H1 (cell line): ENCODE results near the gene CYB561. TPM values are rescaled to one million over a fixed set of nuclear protein-coding genes. Genes with fewer than 3 reads are reported as not detected.

Source experiments
- BCL11A ChIP-seq, 2 experiments: IDR thresholded peaks; one replicate each; pipeline ENCODE4 v1.6.1; 2011; ENCODE audit warnings: low read depth in 2 of 2, low read length in 2 of 2, mild to moderate bottlenecking in 2 of 2
- CBX5 ChIP-seq: fragments of 300-800, 300-1000 bp; sonication (generic); IDR thresholded peaks from 2 replicates; pipeline ENCODE4 v1.7.1; 2016; ENCODE audit warnings: antibody characterized with exemption, low read length, low read depth
- JUND ChIP-seq: IDR thresholded peaks from 2 replicates; pipeline ENCODE4 v1.6.1; 2011; ENCODE audit warnings: mild to moderate bottlenecking, improper control_type of control experiment, low read length
- POU5F1 ChIP-seq: IDR thresholded peaks from 2 replicates; pipeline ENCODE4 v1.6.1; 2011; ENCODE audit warnings: low read depth, mild to moderate bottlenecking, low read length, moderate library complexity
- RAD21 ChIP-seq, 2 experiments: IDR thresholded peaks in 1 of 2; conservative IDR thresholded peaks in 1 of 2; 2 replicates each; pipeline ENCODE4 v1.6.1; 2011; ENCODE audit warnings: low read depth in 2 of 2, low read length in 2 of 2, improper control_type of control experiment in 1 of 2, inconsistent platforms in 1 of 2, mild to moderate bottlenecking in 1 of 2, moderate library complexity in 1 of 2
- SAP30 ChIP-seq: fragments of 300-600 bp; sonication (generic); IDR thresholded peaks from 2 replicates; pipeline ENCODE4 v1.7.1; 2012; ENCODE audit warnings: low read length, moderate library complexity, mild to moderate bottlenecking, inconsistent platforms; ENCODE audit not compliant: insufficient read depth, insufficient replicate concordance
- TAF1 ChIP-seq: IDR thresholded peaks from 2 replicates; pipeline ENCODE4 v1.6.1; 2011; ENCODE audit warnings: mild to moderate bottlenecking, low read depth, low read length
- polyA plus RNA-seq, 7 experiments: library from polyadenylated mRNA; depleted of rRNA in 3 of 7; stranded (reverse) in 5 of 7; unstranded in 2 of 7; fragments of >200 nt in 5 of 7; fragments of 200-250 nt in 2 of 7; gene quantifications; 1 replicate in 5 of 7; 2 replicates in 1 of 7; 4 replicates in 1 of 7; pipeline versions ENCODE4 v1.2.1 to v1.2.3, GENCODE V29; 2011 to 2013; ENCODE audit warnings: missing spikeins in 2 of 7, mixed read lengths in 2 of 7
- total RNA-seq: library from RNA; stranded (reverse); fragmentation: NEBNext Ultra II Directional; extraction: Animal tissue kit (Norgen Biotek cat#: 25700); gene quantifications from 2 replicates; pipeline ENCODE4 v1.2.1, GENCODE V29; 2021
- TF ChIP-seq, protein P1 (sequence below): fragments of 300-600 bp; sonication (generic); IDR thresholded peaks from 2 replicates; pipeline ENCODE4 v1.7.1; 2012; ENCODE audit warnings: low read length, moderate library complexity, mild to moderate bottlenecking, inconsistent platforms; ENCODE audit not compliant: insufficient replicate concordance
- TF ChIP-seq, protein P2 (sequence below): IDR thresholded peaks from 2 replicates; pipeline ENCODE4 v1.6.1; 2012; ENCODE audit warnings: inconsistent platforms

CYB561 gene
- total and polyA plus RNA-seq, 2 of the 8 experiments (the other 6 are each of a cell fraction or from before 2014, with no cell fraction given) = 19.7 to 23.4 TPM

DNA sequence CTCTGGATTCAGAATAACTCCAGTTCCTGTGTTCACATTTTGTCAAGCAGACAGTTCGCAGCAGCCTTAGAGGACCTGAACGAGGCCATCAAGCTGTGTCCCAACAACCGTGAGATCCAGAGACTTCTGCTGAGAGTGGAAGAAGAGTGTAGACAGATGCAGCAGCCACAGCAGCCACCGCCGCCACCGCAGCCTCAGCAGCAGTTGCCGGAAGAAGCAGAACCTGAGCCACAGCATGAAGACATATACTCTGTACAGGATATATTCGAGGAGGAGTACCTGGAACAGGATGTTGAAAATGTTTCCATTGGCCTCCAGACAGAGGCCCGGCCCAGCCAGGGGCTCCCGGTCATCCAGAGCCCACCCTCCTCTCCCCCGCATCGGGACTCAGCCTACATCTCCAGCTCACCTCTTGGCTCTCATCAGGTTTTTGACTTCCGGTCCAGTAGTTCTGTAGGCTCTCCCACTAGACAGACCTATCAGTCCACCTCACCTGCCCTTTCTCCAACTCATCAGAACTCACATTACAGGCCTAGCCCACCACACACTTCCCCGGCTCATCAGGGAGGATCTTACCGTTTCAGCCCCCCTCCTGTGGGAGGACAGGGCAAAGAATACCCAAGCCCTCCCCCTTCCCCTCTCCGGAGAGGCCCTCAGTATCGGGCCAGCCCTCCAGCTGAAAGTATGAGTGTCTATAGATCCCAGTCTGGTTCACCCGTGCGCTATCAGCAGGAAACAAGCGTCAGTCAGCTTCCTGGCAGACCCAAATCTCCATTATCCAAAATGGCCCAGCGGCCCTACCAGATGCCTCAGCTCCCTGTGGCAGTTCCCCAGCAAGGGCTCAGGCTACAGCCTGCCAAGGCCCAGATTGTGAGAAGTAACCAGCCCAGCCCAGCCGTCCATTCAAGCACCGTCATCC lies 25.9 kb downstream of the CYB561 start (continued):
- TF ChIP-seq, protein P1, sequence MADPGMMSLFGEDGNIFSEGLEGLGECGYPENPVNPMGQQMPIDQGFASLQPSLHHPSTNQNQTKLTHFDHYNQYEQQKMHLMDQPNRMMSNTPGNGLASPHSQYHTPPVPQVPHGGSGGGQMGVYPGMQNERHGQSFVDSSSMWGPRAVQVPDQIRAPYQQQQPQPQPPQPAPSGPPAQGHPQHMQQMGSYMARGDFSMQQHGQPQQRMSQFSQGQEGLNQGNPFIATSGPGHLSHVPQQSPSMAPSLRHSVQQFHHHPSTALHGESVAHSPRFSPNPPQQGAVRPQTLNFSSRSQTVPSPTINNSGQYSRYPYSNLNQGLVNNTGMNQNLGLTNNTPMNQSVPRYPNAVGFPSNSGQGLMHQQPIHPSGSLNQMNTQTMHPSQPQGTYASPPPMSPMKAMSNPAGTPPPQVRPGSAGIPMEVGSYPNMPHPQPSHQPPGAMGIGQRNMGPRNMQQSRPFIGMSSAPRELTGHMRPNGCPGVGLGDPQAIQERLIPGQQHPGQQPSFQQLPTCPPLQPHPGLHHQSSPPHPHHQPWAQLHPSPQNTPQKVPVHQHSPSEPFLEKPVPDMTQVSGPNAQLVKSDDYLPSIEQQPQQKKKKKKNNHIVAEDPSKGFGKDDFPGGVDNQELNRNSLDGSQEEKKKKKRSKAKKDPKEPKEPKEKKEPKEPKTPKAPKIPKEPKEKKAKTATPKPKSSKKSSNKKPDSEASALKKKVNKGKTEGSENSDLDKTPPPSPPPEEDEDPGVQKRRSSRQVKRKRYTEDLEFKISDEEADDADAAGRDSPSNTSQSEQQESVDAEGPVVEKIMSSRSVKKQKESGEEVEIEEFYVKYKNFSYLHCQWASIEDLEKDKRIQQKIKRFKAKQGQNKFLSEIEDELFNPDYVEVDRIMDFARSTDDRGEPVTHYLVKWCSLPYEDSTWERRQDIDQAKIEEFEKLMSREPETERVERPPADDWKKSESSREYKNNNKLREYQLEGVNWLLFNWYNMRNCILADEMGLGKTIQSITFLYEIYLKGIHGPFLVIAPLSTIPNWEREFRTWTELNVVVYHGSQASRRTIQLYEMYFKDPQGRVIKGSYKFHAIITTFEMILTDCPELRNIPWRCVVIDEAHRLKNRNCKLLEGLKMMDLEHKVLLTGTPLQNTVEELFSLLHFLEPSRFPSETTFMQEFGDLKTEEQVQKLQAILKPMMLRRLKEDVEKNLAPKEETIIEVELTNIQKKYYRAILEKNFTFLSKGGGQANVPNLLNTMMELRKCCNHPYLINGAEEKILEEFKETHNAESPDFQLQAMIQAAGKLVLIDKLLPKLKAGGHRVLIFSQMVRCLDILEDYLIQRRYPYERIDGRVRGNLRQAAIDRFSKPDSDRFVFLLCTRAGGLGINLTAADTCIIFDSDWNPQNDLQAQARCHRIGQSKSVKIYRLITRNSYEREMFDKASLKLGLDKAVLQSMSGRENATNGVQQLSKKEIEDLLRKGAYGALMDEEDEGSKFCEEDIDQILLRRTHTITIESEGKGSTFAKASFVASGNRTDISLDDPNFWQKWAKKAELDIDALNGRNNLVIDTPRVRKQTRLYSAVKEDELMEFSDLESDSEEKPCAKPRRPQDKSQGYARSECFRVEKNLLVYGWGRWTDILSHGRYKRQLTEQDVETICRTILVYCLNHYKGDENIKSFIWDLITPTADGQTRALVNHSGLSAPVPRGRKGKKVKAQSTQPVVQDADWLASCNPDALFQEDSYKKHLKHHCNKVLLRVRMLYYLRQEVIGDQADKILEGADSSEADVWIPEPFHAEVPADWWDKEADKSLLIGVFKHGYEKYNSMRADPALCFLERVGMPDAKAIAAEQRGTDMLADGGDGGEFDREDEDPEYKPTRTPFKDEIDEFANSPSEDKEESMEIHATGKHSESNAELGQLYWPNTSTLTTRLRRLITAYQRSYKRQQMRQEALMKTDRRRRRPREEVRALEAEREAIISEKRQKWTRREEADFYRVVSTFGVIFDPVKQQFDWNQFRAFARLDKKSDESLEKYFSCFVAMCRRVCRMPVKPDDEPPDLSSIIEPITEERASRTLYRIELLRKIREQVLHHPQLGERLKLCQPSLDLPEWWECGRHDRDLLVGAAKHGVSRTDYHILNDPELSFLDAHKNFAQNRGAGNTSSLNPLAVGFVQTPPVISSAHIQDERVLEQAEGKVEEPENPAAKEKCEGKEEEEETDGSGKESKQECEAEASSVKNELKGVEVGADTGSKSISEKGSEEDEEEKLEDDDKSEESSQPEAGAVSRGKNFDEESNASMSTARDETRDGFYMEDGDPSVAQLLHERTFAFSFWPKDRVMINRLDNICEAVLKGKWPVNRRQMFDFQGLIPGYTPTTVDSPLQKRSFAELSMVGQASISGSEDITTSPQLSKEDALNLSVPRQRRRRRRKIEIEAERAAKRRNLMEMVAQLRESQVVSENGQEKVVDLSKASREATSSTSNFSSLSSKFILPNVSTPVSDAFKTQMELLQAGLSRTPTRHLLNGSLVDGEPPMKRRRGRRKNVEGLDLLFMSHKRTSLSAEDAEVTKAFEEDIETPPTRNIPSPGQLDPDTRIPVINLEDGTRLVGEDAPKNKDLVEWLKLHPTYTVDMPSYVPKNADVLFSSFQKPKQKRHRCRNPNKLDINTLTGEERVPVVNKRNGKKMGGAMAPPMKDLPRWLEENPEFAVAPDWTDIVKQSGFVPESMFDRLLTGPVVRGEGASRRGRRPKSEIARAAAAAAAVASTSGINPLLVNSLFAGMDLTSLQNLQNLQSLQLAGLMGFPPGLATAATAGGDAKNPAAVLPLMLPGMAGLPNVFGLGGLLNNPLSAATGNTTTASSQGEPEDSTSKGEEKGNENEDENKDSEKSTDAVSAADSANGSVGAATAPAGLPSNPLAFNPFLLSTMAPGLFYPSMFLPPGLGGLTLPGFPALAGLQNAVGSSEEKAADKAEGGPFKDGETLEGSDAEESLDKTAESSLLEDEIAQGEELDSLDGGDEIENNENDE = no peak
- TF ChIP-seq SAP30 (no peak), CBX5 (no peak), BCL11A (IDR thresholded peaks at IDR 0.05; ENCODE audit: low read depth in 2 of 2, low read length in 2 of 2) (no peak), POU5F1 (no peak), RAD21 (IDR thresholded peaks at IDR 0.05 in 1 of 2, conservative IDR thresholded peaks at IDR 0.05 in 1 of 2; ENCODE audit: low read depth in 2 of 2, low read length in 2 of 2) (no peak), JUND (no peak), TAF1 (no peak)
- TF ChIP-seq, protein P2, sequence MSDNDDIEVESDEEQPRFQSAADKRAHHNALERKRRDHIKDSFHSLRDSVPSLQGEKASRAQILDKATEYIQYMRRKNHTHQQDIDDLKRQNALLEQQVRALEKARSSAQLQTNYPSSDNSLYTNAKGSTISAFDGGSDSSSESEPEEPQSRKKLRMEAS = no peak
